NCI-H128 (cell line): ENCODE results near the gene CRNKL1.

Experiments
- DNase-seq: peaks from one replicate; lab custom pipeline; 2025; ENCODE audit not compliant: unreplicated experiment; lab: John Stamatoyannopoulos, UW

CRNKL1 gene

DNA sequence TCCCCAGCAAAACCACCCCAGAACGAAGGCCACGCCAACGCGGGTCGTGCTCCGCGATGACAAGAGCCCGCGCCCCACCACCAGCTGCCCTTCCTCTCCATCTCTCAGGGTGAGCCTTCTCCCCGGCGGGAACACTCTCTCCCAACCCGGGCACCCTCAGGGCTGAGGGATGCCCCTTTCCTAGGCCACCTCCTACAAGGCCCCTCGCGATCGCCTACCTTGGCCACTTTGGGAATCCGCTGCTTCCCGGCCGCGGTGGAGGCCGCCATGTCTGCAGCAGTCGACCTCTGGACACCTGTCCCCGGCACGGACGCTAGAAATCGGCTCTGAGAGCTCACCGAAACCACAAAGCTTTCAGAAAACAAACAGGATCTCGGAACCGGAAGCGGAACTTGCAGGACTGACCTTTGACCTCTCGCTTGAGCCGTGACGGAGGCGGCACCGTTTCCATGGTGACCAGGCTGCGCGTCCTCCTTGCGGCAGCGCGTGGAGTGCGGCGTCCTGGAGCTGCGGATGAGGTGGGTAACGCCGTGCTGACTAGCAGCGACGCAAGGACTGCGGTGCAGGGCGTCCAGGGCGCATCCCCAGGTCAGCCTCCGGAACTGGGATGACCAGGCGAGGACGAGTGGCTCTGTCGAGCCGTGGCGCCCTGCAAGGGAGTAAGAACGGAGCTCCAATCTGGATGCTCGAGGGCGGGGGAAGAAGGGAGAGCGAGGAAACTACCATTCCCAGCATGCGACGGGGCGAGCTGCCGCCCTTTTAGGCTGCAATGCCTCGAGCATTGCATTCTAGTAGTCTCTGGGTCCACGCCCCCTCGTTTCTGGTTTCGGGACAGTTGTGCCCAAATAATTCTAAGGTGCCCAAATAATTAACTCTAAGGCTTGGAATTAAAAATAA lies at the start of gene CRNKL1, which contains the start of gene CFAP61:
TSS of gene CRNKL1 (minus strand) at position 393 of the 897 bp plus-strand sequence. CDS start at position 269, 124 bp downstream.
TSS of gene CFAP61 (plus strand) at position 459 of the 897 bp plus-strand sequence. CDS start 4,122 bp downstream, outside the sequence.
- peak; percentile 90 for DNase-seq

DNA sequence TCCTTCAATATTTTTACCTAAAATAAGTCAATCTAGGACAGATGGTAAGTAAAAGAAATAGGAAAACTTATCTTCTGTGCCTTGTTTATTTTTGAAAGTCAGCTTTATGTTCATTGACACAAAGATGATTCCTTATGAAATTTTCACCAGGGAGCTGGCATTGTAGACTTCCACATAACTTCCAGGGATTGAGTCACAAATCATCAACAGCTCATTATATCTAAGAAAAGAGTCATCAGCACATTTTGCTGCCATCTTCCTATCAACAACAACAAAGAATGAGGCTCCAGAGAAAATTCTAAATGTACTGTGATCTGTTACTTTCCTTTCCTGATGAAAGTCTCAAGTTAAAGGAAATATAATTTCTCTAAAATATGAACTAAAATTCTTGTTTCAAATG lies 48.6 kb upstream of the CRNKL1 start:
- no peak for DNase-seq

DNA sequence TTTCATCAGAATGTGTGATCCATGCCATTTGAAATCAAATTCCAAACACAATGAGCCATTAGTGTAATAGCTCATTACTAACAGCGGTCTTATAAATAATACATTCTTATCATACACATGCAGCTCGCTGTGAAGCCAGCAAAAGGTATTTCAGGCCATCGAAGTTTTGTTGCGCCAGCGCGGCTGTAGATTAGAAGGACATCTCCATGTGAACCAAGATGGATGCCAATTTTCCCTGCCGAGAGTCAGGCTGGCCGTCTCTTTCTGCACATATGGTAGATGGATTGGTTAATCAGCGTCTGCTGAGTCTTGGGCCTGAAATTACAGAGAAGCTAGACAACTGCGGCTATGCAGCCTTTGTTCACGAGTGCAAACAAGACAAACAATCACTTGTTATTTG lies 44.2 kb upstream of the CRNKL1 start:
- DNase-seq, result no peak

DNA sequence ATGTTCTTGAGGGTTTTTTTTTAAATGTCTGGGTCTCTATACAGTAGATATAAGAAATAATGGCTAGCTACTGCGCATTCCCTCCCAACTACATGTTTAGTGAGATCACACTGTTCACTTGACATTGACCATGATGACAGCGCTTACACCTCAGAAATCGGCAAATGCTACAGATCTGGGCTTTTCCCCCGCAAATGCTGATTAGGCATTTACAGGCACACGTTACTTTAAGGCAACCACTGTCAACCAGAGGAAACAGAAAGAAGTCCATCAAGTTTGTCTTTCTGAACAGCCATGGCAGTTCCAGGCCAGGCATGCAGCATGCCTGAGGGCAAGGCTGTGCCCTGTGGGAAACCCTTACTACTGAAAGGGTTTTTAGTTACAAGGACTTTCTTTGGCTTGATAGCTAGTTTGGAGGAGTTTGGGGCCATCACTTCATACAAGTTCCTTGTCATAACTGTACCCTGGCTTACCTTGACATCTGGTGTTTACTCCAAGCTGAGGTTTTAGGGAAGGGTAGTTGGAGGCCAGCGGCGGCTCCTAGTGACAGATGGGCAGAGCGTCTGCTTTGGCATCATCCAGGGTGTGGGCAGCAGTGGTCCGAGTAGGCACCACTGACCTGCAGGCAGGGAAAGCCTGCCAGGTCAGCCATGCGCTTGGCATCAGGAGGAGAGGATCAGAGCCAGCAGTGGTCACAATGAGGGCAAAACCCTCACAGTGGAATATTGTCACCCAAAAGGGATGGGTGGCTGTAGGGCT lies 43.0 kb upstream of the CRNKL1 start:
- no peak for DNase-seq

DNA sequence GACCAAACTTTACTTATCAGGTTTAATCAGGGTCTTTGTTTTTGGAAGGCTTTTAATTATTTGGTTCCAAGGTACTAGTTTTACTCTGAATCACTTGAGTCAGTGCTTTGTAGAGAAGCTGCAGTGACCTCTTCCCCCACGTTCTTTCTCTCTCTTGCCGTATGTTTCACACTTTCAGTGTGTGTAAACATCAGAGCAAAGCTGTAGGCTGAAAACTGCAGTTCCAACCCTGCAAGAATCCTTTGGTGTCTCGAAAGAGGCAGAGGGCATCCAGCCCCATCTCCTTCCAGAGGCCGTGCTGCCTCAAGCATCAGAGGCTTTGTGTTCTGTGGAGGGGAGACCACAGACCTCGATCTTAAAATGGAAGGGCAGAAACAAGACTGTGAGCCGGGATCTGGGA lies 42.1 kb upstream of the CRNKL1 start:
- no peak for DNase-seq

DNA sequence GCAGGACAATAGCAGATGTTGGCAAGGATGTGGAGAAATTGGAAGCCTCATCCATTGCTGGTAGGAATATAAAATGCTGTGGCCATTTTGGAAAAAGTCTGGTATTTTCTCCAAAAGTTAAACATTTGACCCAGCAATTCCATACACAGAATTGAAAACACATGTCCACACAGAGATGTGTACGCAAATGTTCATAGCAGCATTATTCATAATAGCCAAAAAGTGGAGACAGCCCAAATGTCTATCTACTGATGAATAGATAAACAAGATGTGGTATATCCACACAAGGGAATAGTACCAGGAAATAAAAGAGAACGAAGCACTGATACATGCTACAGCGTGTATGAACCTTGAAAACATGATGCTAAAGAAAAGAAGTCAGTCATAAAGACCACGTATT lies 40.6 kb upstream of the CRNKL1 start:
- DNase-seq, result no peak

DNA sequence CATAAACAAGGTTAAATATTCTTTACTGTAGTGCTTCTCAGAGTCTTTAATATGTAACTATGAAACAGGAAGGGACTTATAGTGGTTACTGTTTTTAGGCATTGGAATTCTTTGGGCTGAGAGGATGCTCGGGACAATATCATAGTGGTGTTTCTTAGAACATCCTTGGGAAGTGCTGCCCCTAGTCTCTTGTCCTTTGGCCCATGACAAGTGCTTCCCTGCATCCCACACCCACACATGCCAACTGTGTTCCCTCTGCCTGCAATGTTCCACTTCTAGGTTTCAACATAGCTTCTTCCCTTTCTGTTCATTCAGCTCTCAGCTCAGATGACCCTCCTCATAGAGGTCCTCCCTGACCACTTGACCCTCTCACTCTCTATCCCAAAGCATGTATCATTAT lies 37.7 kb upstream of the CRNKL1 start:
- no peak for DNase-seq

DNA sequence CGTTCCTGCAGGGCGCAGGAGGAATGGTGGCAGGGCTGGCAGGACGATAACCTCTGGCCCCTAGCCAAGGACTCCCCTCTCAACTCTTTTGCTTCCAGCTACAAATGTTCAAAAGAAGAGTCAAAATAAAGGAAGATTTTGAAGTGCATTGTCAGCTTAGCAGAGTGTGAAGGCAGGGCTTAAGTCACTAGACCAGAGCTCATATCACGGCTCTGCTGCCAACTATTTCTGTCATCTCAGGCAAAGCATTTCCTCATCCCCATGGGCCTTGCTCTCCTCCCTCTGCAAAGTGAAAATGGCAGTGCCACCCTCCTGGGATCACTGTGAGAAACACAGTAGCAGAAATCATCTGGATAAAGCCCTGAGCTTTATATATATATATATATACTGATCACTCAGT lies 36.8 kb upstream of the CRNKL1 start:
- DNase-seq, result no peak

DNA sequence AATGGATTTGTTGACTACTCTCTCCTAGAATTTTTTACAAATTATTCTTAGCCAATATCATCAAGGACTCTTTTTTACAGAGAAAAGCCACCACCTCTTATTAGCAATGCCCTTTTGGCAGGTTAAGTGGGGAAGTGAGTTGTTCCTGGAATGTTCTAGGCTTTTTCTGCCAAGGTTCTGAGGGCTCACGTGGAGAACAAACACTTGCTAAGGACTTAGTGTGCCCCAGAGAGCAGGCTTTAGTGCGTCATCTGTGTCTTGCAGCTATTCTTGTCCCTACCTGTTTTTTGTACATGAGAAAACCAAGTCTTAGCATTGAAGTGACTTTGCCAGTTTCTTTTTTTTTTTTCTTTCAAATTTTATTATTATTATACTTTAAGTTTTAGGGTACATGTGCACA lies 33.5 kb upstream of the CRNKL1 start:
- DNase-seq, result no peak

DNA sequence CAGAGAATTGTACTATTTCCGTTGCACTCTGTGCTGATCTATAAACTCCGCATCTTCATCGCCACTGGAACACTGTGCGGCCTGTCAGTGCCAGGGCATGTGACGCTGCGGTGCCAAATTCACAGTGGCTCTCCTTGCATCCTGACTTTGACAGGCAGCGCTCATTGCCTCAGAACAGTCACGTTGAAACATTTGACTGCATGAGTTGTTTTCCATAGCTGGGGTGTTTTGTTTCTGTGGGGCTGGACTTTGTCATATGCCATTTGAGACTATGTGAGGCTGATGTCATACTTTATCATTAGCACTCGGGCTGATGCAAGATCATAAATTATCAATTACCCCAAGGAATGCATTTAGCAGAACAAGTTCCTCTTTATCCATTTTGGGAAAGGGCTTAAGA lies 32.8 kb upstream of the CRNKL1 start:
- DNase-seq, result no peak

DNA sequence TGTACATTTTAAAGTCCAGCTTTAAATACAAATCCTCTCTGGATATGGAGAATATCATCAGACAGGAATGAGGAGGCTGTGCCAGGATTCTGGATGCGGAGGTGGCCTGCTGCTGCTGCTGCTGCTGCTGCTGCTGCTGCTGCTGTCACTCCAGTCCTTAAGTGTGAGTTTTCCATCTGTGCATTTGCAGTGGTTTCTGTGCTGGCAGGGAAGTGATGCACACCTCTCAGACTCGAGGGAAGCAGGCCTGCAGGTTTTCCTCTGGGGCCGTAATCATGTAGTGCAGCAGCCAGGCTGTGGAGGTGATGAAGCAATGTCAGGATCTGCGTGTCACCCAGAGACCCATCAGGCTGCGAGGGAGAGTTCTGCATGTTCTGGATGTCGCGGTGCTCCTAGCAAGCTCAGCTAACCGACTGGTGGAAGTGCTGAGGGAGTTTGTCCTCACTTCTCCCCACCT lies 32.1 kb upstream of the CRNKL1 start:
- DNase-seq, result no peak

DNA sequence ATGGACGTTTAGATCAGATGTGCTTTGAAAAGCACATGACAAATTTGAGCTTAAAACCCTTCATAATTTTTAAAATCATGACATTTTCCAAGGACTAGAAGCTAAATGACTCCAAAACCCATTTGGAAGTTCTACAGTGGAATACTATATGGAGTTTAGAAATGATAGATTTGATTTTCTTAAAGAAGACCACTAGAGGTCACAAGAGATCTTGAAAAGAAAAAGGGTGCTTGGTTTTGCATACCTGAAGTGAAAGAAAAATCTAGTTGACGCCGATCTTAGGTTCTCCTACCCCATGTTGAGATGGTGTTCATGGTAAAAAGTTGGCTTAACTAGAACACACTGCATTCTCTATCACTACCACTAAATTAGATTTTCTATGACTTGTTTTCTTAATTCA lies 31.5 kb upstream of the CRNKL1 start:
- peak; percentile 3 for DNase-seq

DNA sequence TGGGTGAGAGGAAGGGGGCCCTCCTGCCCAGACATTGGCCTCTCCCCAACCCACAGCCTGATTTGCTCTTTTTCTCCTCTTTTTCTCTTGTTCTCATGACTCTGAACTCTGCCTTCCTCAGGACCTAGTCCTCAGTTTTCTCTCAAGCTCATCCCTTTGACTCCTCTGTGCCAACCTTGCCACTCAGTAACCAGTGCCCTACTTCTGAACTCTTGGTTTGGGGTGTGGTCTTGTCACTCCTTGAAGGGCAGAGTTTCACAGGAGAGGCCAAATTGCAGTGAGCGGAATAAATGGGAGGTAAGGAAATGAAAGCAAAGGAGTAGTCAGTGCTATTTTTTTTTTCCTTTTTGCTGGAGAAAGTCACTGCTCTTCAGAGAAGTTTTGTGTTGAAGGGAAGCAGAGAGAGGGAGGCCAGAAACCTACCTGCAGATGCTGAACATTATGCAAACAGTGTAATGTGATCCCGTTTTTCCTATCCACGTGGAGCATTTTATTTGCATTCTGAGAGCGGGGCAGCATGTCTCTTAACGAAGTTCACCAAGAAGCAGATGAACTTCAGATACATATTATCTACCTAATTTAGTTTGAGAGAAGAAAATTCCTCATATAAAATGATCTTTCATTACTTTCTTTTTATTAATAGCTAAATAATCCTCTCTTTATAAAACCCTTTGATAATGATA lies 27.0 kb upstream of the CRNKL1 start:
- peak; percentile 4 for DNase-seq

DNA sequence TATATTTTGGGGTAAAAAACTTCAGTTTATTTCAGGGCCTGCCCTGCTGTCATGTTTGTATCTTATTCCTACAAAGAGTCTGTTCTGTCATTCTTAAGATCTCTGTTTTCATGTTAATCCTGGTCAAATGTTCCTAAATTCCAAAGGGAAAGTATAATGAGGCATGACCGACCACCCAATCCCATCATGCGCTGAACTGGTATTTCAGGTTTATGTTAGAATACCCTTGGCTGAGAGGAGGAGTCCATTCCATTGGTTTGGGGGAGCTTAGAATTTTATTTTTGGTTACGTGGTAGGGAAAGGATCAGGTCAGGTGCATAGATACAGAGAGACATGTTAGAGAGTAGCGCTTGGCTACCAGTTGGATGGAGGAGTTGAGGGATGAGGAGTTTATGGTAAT lies 25.8 kb upstream of the CRNKL1 start:
- DNase-seq, result no peak

DNA sequence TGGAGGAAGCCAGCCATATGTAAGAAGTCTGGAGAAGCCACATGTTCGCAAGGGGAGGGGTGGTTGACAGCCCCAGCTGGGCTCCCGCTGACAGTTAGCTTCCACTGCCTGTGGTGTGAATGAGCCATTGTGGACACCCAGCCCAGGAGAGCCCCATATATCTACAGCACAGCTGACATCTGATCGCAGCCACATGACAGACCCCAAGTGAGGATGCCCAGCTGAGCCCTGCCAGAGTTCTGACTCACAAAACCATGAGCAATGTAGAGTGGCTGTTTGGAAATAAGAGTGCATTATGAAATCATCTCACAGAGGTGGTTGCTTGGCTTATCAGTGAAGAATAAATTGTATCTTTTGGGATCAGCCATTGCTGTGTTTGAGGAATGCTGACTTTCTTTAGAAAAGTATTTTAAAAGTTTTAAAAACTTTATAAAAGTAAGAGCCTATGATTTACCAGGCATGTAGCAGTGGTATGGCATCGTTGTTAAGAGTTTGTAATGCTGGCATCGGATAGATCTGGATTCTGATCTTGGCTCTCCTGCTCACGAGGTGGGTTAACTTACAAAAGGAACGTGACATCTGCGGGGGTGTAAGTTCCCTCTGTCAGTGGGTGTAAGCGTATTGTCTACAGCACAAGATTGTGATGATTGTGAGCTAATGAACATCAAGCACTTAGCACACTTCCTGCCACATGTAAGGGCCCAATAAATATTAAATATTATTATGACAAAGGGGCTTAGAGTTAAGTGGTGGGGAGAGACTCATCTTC lies 24.2 kb upstream of the CRNKL1 start:
- DNase-seq, result no peak

DNA sequence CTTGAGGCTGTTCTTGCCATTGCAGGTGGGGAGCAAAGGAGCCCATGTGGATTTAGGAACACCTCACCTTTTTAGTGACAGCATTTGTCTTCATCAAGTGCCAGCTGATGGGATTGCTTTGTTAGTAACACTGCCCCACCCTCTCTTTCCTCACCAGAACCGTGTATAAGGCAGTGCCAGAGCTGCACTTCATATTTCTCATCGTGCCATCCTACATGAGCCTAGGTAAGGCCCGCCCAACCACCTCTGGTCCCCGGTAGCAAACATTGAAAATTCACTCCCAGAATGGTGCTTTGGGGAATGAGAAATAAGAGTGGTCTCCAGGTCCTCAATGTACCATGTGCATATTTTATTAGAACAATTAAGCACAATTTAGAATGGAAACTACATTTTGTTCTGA lies 22.8 kb upstream of the CRNKL1 start:
- DNase-seq, result no peak

DNA sequence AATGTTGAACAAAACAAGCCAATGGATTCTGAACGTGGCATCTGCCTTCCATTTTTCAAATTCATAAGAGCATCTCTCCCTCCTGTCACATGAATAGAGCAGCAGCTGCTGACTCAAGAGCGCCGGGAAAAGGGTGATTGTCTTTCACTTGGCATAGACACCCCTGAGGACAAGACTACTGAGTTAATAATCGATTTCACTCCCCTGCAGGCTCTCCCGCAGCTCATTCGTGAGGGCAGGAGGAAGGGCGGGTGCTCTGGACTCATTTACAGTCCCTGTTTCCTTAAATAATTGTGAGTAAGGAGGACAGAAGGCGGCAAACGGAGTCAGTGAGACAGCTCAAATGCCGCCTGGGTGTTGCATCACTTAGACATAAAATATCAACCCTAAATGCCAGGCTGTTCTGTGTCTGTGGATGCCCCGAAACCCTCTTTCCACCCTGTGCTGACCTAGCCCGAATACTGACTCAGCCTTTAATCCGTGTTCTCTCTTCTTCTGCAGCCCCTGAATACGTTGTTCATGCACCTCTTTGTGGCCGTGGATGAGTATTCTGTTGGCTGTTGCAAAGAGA lies 21.6 kb upstream of the CRNKL1 start:
- DNase-seq, result peak; percentile 34

DNA sequence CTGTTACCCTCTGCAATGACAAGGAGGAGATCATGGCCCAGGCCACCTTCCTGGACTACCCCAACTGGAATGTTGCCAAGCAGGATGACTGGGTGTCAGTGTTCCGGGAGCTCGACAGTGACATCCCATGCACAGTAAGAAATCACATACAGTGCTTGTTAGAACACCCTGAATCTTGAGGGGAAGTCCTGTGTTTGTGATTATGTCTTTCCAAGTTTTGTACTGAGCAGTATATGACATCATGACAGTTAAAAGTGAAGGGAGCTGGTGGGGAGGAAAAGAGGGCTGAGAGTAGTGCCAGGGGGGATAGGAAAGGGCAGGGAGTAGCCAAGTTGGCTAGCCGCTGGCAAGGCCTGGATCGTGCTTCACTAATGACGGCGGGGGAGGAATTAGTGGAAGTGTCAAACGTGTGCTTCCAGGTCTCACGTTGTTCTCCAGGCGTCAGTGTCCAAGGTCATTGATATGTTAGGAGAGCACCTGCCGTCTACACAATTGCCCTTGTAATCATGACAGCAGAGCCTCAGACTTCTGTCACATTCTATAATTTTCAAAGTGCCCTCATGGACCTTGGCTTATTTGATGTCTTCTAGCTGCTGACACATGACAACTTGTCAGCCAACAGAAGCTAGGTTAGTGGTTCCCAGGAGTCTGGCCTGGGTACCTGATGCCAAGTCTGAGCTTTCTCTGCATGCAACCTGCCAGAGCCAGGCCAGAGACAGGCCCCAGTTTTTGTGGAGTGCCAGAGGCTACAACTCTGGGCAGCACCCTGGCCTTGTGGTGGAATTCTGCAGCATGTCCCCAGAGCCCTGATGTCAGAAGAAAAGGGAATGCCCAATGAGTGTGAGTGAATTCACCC lies 18.8 kb upstream of the CRNKL1 start:
- no peak for DNase-seq

DNA sequence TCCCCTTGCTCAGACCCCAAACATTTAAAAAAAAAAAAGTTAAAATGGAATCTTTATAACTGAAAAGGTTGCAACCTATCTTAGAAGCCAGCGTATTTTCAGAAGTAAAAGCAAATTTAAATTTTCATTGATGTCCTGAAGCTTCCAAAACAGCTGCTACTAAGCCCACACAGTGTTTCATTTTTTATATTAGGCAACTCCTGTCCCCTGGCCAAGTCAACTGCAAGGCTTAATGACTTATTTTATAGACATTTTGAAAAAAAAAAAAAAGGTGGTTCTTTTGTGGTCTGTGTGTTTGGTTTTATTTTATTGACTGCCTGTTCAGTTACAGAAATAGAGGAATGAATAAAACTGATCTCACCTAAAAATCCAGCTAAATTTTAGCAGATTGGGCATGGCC lies 13.1 kb upstream of the CRNKL1 start:
- DNase-seq, result no peak
